ENCODE measurements around the gene ADGRG6.

- TF ChIP-seq POLR2A (IDR thresholded peaks at IDR 0.05) (no peak), CTCF (IDR thresholded peaks at IDR 0.05) (peak in 6 of 7 experiments; percentile 34 to 57 (median 52))
Observed at GRCh38 chr6:142387997-142388815, 86.4 kb downstream of the ADGRG6 start.

All from body of pancreas (tissue), 4 donors.